K562 (cell line): ENCODE data around the gene LHB. TPM values are rescaled to one million over a fixed set of nuclear protein-coding genes. Genes with fewer than 3 reads are reported as not detected.
A peak's percentile ranks its signal among the peaks of the same experiment; 100 is the strongest.

ENCODE experiments used
- BDP1 ChIP-seq: IDR thresholded peaks from 3 replicates; pipeline ENCODE4 v1.6.1; 2011; ENCODE audit not compliant: insufficient read length, insufficient read depth
- CTBP1 ChIP-seq: fragments of 450-650 bp; IDR thresholded peaks from 2 replicates; pipeline ENCODE4 v1.6.1; 2016; ENCODE audit warnings: borderline replicate concordance
- HCFC1 ChIP-seq: IDR thresholded peaks from 2 replicates; pipeline ENCODE4 v1.6.1; 2012; ENCODE audit warnings: low read depth, low read length, improper control_type of control experiment
- L3MBTL2 ChIP-seq: fragments of 450-650 bp; IDR thresholded peaks from 2 replicates; pipeline ENCODE4 v1.6.1; 2016; ENCODE audit warnings: mild to moderate bottlenecking, moderate library complexity
- LCOR ChIP-seq: sonication (generic); formaldehyde crosslinking; IDR thresholded peaks from 2 replicates; pipeline ENCODE4 v1.8.0; 2022; ENCODE audit warnings: mild to moderate bottlenecking, missing genetic modification reagents
- NR2C1 ChIP-seq, 2 experiments: fragments of 450-650 bp; IDR thresholded peaks; 2 replicates each; pipeline ENCODE4 v1.6.1; 2017; ENCODE audit warnings: mild to moderate bottlenecking in 2 of 2, antibody characterized with exemption in 1 of 2, inconsistent platforms in 1 of 2, missing compliant biosample characterization in 1 of 2, missing genetic modification characterization in 1 of 2
- NRF1 ChIP-seq, 2 experiments: fragments of 450-650 bp; IDR thresholded peaks in 1 of 2; conservative IDR thresholded peaks in 1 of 2; 2 replicates each; pipeline ENCODE4 v1.6.1; 2014; ENCODE audit warnings: mild to moderate bottlenecking in 2 of 2
- RB1 ChIP-seq: fragments of 450-650 bp; IDR thresholded peaks from 2 replicates; pipeline ENCODE4 v1.6.1; 2017; ENCODE audit warnings: low read depth, mild to moderate bottlenecking
- RBM25 ChIP-seq: fragments of 200-400 bp; formaldehyde crosslinking; IDR thresholded peaks from 2 replicates; pipeline ENCODE4 v1.6.1; 2018; ENCODE audit warnings: low read length, low read depth, moderate library complexity; ENCODE audit not compliant: severe bottlenecking
- RCOR1 ChIP-seq, 2 experiments: IDR thresholded peaks; 2 replicates each; pipeline ENCODE4 v1.6.1; 2012; ENCODE audit warnings: low read depth in 2 of 2, low read length in 2 of 2, borderline replicate concordance in 1 of 2, improper control_type of control experiment in 1 of 2
- TBP ChIP-seq: optimal IDR thresholded peaks from 2 replicates; pipeline ENCODE3; 2011; ENCODE audit warnings: low read depth, low read length, improper control_type of control experiment
- polyA plus RNA-seq, 8 experiments: library from polyadenylated mRNA; depleted of rRNA in 4 of 8; stranded (reverse) in 5 of 8; unstranded in 3 of 8; fragments of >200 nt; fragmentation: Nextera tagmentation in 2 of 8; fragmentation: Illumina TruSeq in 1 of 8; extraction: Ambion mirVana in 2 of 8; extraction: Trizol in 1 of 8; gene quantifications; 2 replicates each; pipeline versions ENCODE4 v1.2.1 to v1.2.3, GENCODE V29; 2011 to 2014; ENCODE audit warnings: inconsistent platforms in 1 of 8, missing spikeins in 1 of 8
- total RNA-seq, 7 experiments: library from RNA; depleted of rRNA in 6 of 7; stranded (reverse); fragments of >200 nt in 6 of 7; fragmentation: Illumina TruSeq in 2 of 7; extraction: Trizol in 2 of 7; gene quantifications; 2 replicates each; pipeline versions ENCODE4 v1.2.1 to v1.2.3, GENCODE V29; 2011 to 2021; ENCODE audit warnings: low replicate concordance in 1 of 7
- TF ChIP-seq, protein P1 (sequence below): sonication (generic); formaldehyde crosslinking; IDR thresholded peaks from 2 replicates; pipeline ENCODE4 v1.9.0; 2022; ENCODE audit warnings: mild to moderate bottlenecking, missing genetic modification reagents
- TF ChIP-seq, protein P2 (sequence below): fragments of 450-650 bp; IDR thresholded peaks from 2 replicates; pipeline ENCODE4 v1.6.1; 2016; ENCODE audit warnings: mild to moderate bottlenecking, moderate library complexity
- TF ChIP-seq, protein P3 (sequence below), 2 experiments: fragments of 450-650 bp; conservative IDR thresholded peaks; 2 replicates each; pipeline ENCODE4 v1.6.1; 2017; ENCODE audit warnings: mild to moderate bottlenecking in 2 of 2, moderate library complexity in 2 of 2

LHB gene
- total and polyA plus RNA-seq, 9 of the 15 experiments (the other 6 are each of a cell fraction or from before 2014, with no cell fraction given) = 0.54 TPM; not detected in 8

DNA sequence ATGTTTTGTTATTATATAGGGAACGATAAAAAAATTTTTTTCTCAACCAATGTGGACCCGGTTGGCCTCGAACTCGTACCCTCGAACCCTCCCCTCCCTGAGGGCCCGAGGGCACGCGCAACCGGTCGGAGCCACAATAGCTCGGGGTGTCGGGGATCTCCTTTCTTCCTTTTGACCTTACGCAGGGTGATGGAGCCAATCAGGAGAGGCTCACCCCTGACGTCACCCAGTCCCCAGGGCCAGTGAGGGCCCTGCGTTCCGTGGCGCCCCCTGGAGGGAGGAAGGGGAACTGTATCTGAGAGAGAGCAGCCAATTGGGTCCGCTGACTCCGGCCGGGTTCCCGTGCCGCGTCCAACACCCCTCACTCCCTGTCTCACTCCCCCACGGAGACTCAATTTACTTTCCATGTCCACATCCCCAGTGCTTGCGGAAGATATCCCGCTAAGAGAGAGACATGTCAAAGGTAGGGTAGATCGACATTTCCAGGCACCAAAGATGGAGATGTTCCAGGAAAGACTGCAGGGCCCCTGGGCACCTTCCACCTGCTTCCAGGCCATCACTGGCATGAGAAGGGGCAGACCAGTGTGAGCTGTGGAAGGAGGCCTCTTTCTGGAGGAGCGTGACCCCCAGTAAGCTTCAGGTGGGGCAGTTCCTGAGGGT lies 14.9 kb upstream of the LHB start, which contains the start of gene CGB2 (continued):
- TF ChIP-seq CTBP1 = peak; percentile 91
- peak; percentile 96 for TF ChIP-seq TBP
- TF ChIP-seq RCOR1 (IDR thresholded peaks at IDR 0.05; ENCODE audit: borderline replicate concordance in 1 of 2, low read depth in 2 of 2, low read length in 2 of 2) = peak in 1 of 2 experiments; percentile 87; a peak in 2 of 4 replicates
- TF ChIP-seq RBM25 = peak; percentile 37
- peak; percentile 16; the same call in 1 of the 2 replicates for TF ChIP-seq HCFC1
- TF ChIP-seq, protein P1, sequence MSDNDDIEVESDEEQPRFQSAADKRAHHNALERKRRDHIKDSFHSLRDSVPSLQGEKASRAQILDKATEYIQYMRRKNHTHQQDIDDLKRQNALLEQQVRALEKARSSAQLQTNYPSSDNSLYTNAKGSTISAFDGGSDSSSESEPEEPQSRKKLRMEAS (CRISPR knock-in tag) = peak; percentile 34; the same call in 1 of the 2 replicates
- TF ChIP-seq, protein P2, sequence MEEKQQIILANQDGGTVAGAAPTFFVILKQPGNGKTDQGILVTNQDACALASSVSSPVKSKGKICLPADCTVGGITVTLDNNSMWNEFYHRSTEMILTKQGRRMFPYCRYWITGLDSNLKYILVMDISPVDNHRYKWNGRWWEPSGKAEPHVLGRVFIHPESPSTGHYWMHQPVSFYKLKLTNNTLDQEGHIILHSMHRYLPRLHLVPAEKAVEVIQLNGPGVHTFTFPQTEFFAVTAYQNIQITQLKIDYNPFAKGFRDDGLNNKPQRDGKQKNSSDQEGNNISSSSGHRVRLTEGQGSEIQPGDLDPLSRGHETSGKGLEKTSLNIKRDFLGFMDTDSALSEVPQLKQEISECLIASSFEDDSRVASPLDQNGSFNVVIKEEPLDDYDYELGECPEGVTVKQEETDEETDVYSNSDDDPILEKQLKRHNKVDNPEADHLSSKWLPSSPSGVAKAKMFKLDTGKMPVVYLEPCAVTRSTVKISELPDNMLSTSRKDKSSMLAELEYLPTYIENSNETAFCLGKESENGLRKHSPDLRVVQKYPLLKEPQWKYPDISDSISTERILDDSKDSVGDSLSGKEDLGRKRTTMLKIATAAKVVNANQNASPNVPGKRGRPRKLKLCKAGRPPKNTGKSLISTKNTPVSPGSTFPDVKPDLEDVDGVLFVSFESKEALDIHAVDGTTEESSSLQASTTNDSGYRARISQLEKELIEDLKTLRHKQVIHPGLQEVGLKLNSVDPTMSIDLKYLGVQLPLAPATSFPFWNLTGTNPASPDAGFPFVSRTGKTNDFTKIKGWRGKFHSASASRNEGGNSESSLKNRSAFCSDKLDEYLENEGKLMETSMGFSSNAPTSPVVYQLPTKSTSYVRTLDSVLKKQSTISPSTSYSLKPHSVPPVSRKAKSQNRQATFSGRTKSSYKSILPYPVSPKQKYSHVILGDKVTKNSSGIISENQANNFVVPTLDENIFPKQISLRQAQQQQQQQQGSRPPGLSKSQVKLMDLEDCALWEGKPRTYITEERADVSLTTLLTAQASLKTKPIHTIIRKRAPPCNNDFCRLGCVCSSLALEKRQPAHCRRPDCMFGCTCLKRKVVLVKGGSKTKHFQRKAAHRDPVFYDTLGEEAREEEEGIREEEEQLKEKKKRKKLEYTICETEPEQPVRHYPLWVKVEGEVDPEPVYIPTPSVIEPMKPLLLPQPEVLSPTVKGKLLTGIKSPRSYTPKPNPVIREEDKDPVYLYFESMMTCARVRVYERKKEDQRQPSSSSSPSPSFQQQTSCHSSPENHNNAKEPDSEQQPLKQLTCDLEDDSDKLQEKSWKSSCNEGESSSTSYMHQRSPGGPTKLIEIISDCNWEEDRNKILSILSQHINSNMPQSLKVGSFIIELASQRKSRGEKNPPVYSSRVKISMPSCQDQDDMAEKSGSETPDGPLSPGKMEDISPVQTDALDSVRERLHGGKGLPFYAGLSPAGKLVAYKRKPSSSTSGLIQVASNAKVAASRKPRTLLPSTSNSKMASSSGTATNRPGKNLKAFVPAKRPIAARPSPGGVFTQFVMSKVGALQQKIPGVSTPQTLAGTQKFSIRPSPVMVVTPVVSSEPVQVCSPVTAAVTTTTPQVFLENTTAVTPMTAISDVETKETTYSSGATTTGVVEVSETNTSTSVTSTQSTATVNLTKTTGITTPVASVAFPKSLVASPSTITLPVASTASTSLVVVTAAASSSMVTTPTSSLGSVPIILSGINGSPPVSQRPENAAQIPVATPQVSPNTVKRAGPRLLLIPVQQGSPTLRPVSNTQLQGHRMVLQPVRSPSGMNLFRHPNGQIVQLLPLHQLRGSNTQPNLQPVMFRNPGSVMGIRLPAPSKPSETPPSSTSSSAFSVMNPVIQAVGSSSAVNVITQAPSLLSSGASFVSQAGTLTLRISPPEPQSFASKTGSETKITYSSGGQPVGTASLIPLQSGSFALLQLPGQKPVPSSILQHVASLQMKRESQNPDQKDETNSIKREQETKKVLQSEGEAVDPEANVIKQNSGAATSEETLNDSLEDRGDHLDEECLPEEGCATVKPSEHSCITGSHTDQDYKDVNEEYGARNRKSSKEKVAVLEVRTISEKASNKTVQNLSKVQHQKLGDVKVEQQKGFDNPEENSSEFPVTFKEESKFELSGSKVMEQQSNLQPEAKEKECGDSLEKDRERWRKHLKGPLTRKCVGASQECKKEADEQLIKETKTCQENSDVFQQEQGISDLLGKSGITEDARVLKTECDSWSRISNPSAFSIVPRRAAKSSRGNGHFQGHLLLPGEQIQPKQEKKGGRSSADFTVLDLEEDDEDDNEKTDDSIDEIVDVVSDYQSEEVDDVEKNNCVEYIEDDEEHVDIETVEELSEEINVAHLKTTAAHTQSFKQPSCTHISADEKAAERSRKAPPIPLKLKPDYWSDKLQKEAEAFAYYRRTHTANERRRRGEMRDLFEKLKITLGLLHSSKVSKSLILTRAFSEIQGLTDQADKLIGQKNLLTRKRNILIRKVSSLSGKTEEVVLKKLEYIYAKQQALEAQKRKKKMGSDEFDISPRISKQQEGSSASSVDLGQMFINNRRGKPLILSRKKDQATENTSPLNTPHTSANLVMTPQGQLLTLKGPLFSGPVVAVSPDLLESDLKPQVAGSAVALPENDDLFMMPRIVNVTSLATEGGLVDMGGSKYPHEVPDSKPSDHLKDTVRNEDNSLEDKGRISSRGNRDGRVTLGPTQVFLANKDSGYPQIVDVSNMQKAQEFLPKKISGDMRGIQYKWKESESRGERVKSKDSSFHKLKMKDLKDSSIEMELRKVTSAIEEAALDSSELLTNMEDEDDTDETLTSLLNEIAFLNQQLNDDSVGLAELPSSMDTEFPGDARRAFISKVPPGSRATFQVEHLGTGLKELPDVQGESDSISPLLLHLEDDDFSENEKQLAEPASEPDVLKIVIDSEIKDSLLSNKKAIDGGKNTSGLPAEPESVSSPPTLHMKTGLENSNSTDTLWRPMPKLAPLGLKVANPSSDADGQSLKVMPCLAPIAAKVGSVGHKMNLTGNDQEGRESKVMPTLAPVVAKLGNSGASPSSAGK = peak; percentile 52
- TF ChIP-seq LCOR (CRISPR knock-in tag) = 0 out of 2 replicates have a peak, but pooled peaks have one; percentile 20
- TF ChIP-seq, protein P3, sequence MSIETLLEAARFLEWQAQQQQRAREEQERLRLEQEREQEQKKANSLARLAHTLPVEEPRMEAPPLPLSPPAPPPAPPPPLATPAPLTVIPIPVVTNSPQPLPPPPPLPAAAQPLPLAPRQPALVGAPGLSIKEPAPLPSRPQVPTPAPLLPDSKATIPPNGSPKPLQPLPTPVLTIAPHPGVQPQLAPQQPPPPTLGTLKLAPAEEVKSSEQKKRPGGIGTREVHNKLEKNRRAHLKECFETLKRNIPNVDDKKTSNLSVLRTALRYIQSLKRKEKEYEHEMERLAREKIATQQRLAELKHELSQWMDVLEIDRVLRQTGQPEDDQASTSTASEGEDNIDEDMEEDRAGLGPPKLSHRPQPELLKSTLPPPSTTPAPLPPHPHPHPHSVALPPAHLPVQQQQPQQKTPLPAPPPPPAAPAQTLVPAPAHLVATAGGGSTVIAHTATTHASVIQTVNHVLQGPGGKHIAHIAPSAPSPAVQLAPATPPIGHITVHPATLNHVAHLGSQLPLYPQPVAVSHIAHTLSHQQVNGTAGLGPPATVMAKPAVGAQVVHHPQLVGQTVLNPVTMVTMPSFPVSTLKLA (conservative IDR thresholded peaks at IDR 0.05) = peak in 1 of 2 experiments; percentile 38; a peak in 1 of 4 replicates
- peak; percentile 82 for TF ChIP-seq RB1
- TF ChIP-seq NR2C1 (IDR thresholded peaks at IDR 0.05) = peak; percentile 76
- TF ChIP-seq NR2C1 (tag; IDR thresholded peaks at IDR 0.05) = peak; percentile 59
- TF ChIP-seq BDP1 = peak; percentile 48
- peak; percentile 71 to 78 for TF ChIP-seq NRF1 (conservative IDR thresholded peaks at IDR 0.05 in 1 of 2, IDR thresholded peaks at IDR 0.05 in 1 of 2)
- TF ChIP-seq L3MBTL2 = peak; percentile 82
